Keratinocyte (primary cell): Measurements from ENCODE around the gene ADGRB3. TPM values are rescaled to one million over a fixed set of nuclear protein-coding genes. Genes with fewer than 3 reads are reported as not detected.

Source experiments
- DNase-seq: peaks from one replicate; pipeline ENCODE4 v3.0.0-alpha.2; 2011; ENCODE audit warnings: low read depth, missing footprints, low spot score
- FAIRE-seq: peaks from 2 replicates; lab custom pipeline; 2011; peaks lifted over from hg19 to GRCh38; lab: Jason Lieb, UNC
- H2AFZ ChIP-seq: 2 replicates; pipeline ENCODE4 v1.6.0; 2012; ENCODE audit warnings: low read length, control low read depth, inconsistent platforms; ENCODE audit not compliant: control insufficient read depth
- H3K27ac ChIP-seq: 2 replicates; pipeline ENCODE4 v1.5.1; 2011; ENCODE audit warnings: low read length; ENCODE audit not compliant: control insufficient read depth, insufficient read depth
- H3K27me3 ChIP-seq: 3 replicates; pipeline ENCODE4 v1.6.0; 2011; ENCODE audit warnings: low read length; ENCODE audit not compliant: control insufficient read depth, insufficient read depth; ENCODE audit errors: extremely low read depth
- H3K36me3 ChIP-seq, 2 experiments: 2 replicates in 1 of 2; 3 replicates in 1 of 2; pipeline ENCODE4 v1.5.1; 2011; ENCODE audit warnings: low read length in 2 of 2, mild to moderate bottlenecking in 1 of 2; ENCODE audit not compliant: control insufficient read depth in 2 of 2, insufficient read depth in 2 of 2; ENCODE audit errors: extremely low read depth in 1 of 2
- H3K4me1 ChIP-seq: 3 replicates; pipeline ENCODE4 v1.5.1; 2011; ENCODE audit warnings: low read length; ENCODE audit not compliant: control insufficient read depth, insufficient read depth; ENCODE audit errors: extremely low read depth
- H3K4me2 ChIP-seq: 3 replicates; pipeline ENCODE4 v1.6.0; 2011; ENCODE audit warnings: low read depth, low read length; ENCODE audit not compliant: control insufficient read depth, insufficient read depth; ENCODE audit errors: extremely low read depth
- H3K4me3 ChIP-seq, 3 experiments: fragments of 200-600 bp in 1 of 3; sonication (generic) in 1 of 3; 2 replicates in 2 of 3; 3 replicates in 1 of 3; pipeline ENCODE4 v1.5.1; 2011 to 2016; ENCODE audit warnings: low read length in 3 of 3, mild to moderate bottlenecking in 3 of 3, control low read depth in 2 of 3, inconsistent platforms in 1 of 3, low read depth in 1 of 3, mixed read lengths in 1 of 3, mixed run types in 1 of 3, moderate library complexity in 1 of 3; ENCODE audit not compliant: control insufficient read depth in 2 of 3, insufficient read depth in 2 of 3; ENCODE audit errors: extremely low read depth in 1 of 3
- H3K79me2 ChIP-seq: 2 replicates; pipeline ENCODE4 v1.6.0; 2012; ENCODE audit warnings: low read length; ENCODE audit not compliant: control insufficient read depth, insufficient read depth
- H3K9ac ChIP-seq: 3 replicates; pipeline ENCODE4 v1.6.0; 2011; ENCODE audit warnings: low read length; ENCODE audit not compliant: control insufficient read depth, insufficient read depth; ENCODE audit errors: extremely low read depth
- H3K9me1 ChIP-seq: 3 replicates; pipeline ENCODE4 v1.6.0; 2011; ENCODE audit warnings: low read length; ENCODE audit not compliant: control insufficient read depth, insufficient read depth; ENCODE audit errors: extremely low read depth
- H3K9me3 ChIP-seq: 2 replicates; pipeline ENCODE4 v1.5.1; 2012; ENCODE audit warnings: low read depth, low read length; ENCODE audit not compliant: control insufficient read depth
- H4K20me1 ChIP-seq: 3 replicates; pipeline ENCODE4 v1.6.0; 2011; ENCODE audit warnings: low read length; ENCODE audit not compliant: control insufficient read depth, insufficient read depth; ENCODE audit errors: extremely low read depth
- CTCF ChIP-seq, 3 experiments: IDR thresholded peaks in 1 of 3; conservative IDR thresholded peaks in 1 of 3; optimal IDR thresholded peaks in 1 of 3; 2 replicates in 2 of 3; 3 replicates in 1 of 3; pipeline versions ENCODE3 to v1.5.1; 2011; ENCODE audit warnings: low read length in 3 of 3, mild to moderate bottlenecking in 3 of 3, moderate library complexity in 2 of 3, control low read depth in 1 of 3, inconsistent platforms in 1 of 3; ENCODE audit not compliant: insufficient read depth in 2 of 3; ENCODE audit errors: extremely low read depth in 1 of 3
- EZH2 ChIP-seq: IDR thresholded peaks from one replicate; pipeline ENCODE4 v1.6.1; 2012; ENCODE audit warnings: inconsistent platforms, mild to moderate bottlenecking, low read length, moderate library complexity
- dilution Hi-C: fragments of 300-500 bp; cut with MboI; formaldehyde crosslinking; loops from one replicate; pipeline ENCODE4 v1.7.0; 2020; ENCODE audit warnings: low sequenced_read_pairs; ENCODE audit not compliant: extremely low pct_ligation_motif_present
- polyA plus RNA-seq, 5 experiments: library from polyadenylated mRNA; depleted of rRNA in 3 of 5; stranded (reverse) in 3 of 5; stranded (forward) in 1 of 5; unstranded in 1 of 5; fragments of >200 nt; gene quantifications; 1 replicate in 1 of 5; 2 replicates in 3 of 5; 3 replicates in 1 of 5; pipeline versions ENCODE4 v1.2.1 to v1.2.3, GENCODE V29; 2011 to 2012; ENCODE audit warnings: missing spikeins in 2 of 5, low read depth in 1 of 5, low replicate concordance in 1 of 5

ADGRB3 gene
- polyA plus RNA-seq, 1 donor (not counting 4 experiments of a cell fraction or from before 2014, with no cell fraction given) = not detected

DNA sequence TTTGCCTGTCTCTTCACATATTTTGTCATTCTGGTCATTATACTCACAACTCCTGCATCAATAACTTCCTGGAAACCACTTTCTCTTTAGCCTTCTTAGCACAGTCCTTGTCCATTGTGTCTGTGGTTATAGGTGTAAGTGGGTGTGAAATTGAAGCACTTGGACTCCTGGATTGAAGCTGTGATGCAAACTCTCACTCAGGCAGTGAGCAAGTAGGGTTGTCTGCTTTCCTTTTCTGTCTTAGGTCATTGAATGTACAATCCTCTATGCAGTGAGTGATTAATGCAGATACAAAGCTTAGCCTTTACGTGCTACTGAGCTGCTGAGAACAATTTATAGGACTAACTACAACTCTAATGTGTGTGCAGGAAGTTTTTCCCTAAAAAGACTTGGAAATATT, 54.8 kb downstream of the ADGRB3 start:
- H4K20me1 ChIP-seq = no peaks in the 10 kb centered on the region
- FAIRE-seq (no peak), DNase-seq (no peak)
- H3K4me3 ChIP-seq = no peak overlapping the region
- H3K9me1 ChIP-seq = no peaks in the 10 kb centered on the region
- H3K4me1 ChIP-seq = no peaks in the 10 kb centered on the region
- H2AFZ ChIP-seq = no peak overlapping the region
- no peaks in the 10 kb centered on the region for H3K27me3 ChIP-seq
- no peak overlapping the region for H3K27ac ChIP-seq
- dilution Hi-C loops = no loop called here
- no peak overlapping the region for H3K4me2 ChIP-seq
- no peak overlapping the region for H3K9ac ChIP-seq
- H3K79me2 ChIP-seq = no peaks in the 10 kb centered on the region
- TF ChIP-seq CTCF (optimal IDR thresholded peaks at IDR 0.05 in 1 of 3, IDR thresholded peaks at IDR 0.05 in 1 of 3, conservative IDR thresholded peaks at IDR 0.05 in 1 of 3; ENCODE audit: extremely low read depth in 1 of 3, insufficient read depth in 2 of 3, low read length in 3 of 3) (no peak), EZH2 (no peak)
- no peaks in the 10 kb centered on the region for H3K9me3 ChIP-seq
- H3K36me3 ChIP-seq = no peaks in the 10 kb centered on the region

GRCh38 chr6:68691120-68691519, 56.0 kb downstream of the ADGRB3 start:
- FAIRE-seq = no peak

More at GRCh38 chr6:68691120-68691519, 56.0 kb downstream of the ADGRB3 start:
- Histone ChIP-seq H3K4me3 (no peak overlapping the region), H3K27me3 (no peaks in the 10 kb centered on the region), H3K4me2 (no peak overlapping the region), H3K9me3 (no peaks in the 10 kb centered on the region), H4K20me1 (no peaks in the 10 kb centered on the region), H2AFZ (no peak overlapping the region), H3K9ac (no peak overlapping the region), H3K9me1 (no peaks in the 10 kb centered on the region), H3K36me3 (no peaks in the 10 kb centered on the region), H3K4me1 (no peaks in the 10 kb centered on the region), H3K27ac (no peak overlapping the region), H3K79me2 (no peaks in the 10 kb centered on the region)
- dilution Hi-C loops = no loop called here
- TF ChIP-seq CTCF (optimal IDR thresholded peaks at IDR 0.05 in 1 of 3, IDR thresholded peaks at IDR 0.05 in 1 of 3, conservative IDR thresholded peaks at IDR 0.05 in 1 of 3; ENCODE audit: extremely low read depth in 1 of 3, insufficient read depth in 2 of 3, low read length in 3 of 3) (no peak), EZH2 (no peak)
- DNase-seq = no peak
